Amniotic epithelial cell (primary cell): ENCODE data around the gene NOPCHAP1.
"Not testable (repeated sequence)": the region's sequence is repeated elsewhere in the genome, so short reads cannot be mapped to it uniquely, and the experiment has no call there.

Source experiments
- DNase-seq: peaks from one replicate; pipeline ENCODE4 v3.0.0-alpha.2; 2010; ENCODE audit warnings: low read depth

The NOPCHAP1 gene, protein sequence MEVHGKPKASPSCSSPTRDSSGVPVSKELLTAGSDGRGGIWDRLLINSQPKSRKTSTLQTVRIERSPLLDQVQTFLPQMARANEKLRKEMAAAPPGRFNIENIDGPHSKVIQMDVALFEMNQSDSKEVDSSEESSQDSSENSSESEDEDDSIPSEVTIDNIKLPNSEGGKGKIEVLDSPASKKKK

DNA sequence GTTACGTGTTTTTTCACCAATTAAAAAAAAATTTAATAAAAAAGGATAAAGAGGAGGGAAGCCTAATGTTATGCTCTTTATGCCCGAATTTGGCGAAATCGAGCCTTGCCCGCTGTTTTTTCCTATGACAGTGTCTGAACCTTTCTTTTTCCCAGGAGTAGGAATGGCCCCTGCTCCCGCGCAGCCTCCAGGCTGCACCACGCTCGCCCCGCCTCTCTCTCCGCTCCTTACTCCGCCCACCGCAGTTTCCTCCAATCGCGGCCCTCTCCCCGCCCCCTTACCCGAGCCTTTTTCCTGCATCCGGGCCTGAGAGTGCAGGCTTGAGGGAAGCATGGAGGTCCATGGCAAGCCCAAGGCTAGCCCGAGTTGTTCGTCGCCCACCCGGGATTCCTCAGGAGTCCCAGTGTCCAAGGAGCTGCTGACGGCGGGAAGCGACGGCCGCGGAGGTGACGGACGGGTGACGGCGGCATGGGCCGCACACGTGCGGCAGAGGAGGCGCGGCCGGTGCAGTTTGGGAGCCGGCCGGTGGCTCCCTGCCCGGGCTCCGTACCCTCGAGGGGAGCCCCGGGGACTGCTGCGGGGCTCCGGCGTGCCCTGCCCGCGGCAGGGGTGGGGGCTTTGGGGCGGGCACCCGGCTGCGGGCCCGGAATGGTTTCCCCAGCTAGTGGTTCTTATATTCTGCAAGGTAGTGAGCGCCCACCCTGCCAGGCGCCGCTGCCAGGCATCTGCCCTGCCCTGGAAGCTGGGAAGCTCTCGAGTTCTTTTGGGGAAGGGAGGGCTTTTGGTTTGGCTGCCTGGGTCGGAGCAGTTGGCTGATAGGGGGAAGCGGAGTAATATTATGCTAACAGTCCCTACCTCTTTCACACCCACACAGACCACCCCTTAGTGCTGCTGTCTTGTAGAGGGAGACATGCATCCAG, at the start of gene NOPCHAP1:
TSS of gene NOPCHAP1 (plus strand) at position 295 of the 920 bp plus-strand sequence. CDS start at position 332, 37 bp downstream.
- DNase-seq = peak; percentile 71

DNA sequence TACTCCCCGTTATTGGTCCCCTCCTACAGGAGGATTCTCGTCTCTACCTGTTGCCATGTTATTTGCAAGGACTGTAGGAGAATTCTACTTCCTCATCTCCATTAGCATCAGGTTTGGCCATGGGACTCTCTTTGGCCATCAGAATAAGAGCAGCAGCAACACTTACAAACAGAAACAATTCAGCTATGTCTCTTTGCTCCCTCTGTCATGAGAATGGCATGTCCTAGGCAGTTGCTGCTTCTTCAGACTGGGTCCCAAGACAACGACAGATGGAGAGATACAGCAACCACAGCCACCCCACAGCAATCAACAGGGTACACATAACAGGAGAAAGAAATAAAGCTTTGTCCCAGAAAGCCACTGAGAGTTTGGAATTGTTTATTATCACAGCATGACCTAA, 47.7 kb upstream of the NOPCHAP1 start:
- DNase-seq = no peak

DNA sequence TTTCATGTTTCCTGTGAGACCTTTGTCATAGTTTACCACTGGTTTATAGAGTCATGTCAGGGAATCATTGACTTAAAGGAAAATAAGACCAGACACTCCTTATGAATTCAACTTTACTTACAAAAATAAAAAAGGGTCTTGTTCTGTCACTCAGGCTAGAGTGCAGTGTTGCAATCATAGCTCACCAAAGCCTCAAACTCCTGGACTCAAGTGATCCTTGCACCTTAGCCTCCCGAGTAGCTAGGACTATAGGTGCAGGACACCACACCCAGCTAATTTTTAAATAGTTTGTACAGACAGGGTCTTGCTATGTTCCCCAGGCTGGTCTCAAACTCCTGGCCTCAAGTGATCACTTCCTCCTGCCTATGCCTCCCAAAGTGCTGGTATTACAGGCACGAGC, 47.0 kb upstream of the NOPCHAP1 start:
- no peak for DNase-seq

DNA sequence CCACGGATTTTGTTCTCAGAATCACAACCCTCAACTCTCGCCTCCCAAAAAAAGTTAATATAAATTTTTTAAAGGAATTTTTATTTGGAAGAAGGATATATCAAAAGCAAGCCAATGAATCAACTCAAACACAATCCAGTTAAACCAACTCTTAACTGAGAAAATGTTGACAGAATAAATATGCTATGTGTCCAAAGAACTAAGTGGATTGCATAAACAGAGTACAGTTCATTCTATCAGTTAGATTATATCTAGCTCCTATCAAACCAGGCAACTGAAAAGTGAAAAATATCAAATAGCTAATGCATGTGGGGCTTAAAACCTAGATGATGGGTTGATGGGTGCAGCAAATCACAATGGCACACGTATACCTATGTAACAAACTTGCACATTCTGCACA, 44.7 kb upstream of the NOPCHAP1 start:
- no peak for DNase-seq

DNA sequence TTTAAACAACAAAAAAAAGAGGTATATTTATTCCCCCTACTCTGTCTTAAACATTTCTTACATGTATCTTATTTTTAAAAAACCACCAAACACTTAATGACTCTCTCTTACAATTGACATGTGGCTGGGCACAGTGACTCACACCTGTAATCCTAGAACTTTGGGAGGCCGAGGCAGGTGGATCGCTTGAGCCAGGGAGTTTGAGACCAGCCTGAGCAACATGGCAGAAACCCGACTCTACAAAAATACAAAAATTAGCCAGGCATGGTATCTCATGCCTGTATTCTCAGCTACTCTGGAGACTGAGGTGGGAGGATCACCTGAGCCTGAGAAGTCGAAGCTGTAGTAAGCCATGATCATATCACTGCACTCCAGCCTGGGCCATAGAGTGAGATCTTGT, 44.0 kb upstream of the NOPCHAP1 start:
- DNase-seq = no peak

DNA sequence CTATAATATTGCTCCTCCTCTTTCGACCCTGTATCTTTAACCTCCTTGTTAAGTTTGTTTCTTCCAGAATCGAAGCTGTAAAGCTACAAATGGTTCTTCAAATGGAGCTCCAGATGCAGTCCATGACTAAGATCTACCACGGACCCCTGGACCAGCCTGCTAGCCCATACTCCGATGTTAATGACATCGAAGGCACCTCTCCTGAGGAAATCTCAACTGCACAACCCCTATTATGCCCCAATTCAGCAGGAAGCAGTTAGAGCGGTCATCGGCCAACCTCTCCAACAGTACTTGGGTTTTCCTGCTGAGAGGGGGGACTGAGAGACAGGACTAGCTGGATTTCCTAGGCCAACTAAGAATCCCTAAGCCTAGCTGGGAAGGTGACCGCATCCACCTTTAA, 42.7 kb upstream of the NOPCHAP1 start:
- DNase-seq = not testable (repeated sequence)

DNA sequence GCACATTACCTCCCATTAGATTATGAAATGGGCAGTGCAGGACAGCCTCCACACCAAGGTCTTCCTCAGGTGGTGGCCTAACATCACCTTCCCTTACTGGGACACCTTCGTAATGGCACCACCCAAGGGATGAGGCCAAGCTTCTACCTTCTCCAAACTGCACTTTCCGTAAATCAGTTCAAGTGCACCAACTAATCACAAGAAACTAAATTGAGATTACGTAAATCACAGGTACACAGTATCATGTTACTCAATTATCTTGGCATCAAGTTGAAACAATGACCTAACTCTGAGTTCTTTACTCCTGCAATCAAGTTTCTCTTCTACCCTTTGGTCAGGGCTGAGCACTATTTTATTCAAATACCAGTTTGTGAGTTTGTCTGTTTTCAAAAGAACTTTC, 41.9 kb upstream of the NOPCHAP1 start:
- no peak for DNase-seq

DNA sequence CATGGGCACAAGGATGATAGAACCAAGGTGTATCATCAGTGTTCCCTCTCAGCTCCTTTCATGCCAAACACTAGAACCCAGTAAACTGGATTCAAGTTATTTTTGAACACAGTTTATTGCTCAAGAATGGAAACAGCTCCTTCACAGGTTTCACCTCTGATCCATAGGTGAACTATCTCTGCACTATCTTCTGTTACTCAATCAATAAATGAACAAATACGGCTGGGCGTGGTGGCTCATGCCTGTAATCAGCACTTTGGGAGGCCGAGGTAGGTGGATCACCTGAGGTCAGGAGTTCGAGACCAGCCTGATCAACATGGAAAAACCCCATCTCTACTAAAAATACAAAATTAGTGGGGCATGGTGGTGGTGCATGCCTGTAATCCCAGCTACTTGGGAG, 37.4 kb upstream of the NOPCHAP1 start:
- not testable (repeated sequence) for DNase-seq

DNA sequence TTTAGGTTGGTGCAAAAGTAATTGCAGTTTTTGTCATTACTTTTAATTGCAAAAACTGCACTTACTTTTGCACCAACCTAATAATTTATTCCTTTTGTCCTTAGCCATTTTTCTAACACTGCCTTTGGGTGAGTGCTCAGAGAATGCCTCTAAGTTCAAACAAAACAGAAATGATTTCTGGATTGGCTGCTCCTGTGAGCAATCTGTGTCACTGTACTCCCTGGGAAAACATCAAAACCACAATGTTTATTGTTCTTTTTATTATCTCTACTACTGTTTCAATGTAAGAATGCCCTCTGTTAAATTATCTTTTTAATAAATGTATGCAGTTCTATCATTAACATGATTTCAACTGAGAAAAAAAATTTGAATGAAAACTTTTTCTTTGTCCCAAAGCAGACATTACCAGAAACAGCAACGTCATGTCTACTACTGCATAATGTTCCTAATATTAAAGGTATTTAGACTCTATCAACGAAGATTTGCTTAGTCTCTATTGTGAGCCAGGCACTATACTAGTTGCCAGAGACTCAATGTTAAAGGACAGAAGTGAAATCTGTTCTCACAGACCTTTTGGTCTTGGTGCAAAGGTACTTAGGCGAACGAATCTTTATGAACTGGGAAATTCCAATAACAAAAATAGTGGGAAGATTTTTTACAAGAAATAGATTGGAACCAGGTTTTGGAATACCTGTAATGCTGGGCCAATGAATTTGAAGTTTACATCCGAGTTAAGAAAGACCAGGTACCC, 34.2 kb upstream of the NOPCHAP1 start:
- DNase-seq = peak; percentile 54

DNA sequence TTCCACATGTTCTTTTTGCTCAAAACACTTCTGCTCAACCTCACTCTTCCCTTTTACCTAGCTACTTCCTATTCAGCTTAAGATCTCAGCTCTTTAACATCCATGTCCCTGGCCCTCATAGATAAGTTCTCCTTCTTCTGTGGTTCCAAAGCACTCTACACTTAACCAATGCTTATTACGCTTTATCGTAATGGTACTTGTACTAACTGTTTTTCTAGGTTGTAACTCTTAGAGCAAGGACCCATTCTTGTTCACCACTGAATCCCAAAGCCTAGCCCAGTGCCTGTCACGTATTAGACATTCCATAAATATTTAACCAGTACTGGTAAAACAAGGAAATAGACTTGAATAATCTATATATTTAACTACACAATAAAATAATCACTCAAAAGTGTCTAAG, 33.3 kb upstream of the NOPCHAP1 start:
- DNase-seq = no peak

DNA sequence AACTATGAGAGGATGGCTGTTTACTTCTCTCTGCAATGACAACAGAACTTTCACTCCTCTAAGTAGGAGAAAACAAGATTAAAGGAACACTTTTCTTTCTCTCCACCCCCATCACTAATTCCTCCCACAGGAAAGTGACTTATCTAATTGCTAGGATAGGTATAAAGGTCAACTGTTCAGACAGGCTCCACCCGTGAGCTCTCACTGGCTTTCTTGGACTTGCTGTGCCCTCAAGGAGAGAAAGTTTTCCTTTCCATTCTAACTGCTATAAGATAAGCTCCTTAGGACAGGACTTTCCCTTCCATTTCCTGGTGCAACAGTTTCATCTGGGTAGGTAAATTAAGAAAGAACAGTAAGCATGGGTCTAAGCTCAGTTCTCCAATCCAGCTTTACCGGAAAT, 32.8 kb upstream of the NOPCHAP1 start:
- no peak for DNase-seq

DNA sequence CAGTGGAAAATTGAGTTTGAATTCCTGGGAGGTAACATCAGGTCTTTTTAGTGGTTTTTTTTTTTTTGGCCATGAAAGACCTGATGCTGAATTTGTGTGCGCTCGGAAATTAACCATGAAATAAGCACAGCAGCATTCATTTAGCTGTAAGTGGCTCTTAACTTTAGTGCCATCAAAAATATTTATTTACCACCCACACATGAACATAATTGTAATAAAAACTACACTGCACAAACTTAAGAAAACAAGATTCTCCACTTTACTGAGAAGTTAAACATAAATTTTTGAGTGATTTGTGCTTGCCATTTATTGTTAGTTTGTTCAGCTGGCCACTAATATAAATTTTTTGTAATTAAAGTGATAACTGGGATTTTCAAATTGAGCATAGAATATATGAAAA, 30.4 kb upstream of the NOPCHAP1 start:
- DNase-seq = no peak

DNA sequence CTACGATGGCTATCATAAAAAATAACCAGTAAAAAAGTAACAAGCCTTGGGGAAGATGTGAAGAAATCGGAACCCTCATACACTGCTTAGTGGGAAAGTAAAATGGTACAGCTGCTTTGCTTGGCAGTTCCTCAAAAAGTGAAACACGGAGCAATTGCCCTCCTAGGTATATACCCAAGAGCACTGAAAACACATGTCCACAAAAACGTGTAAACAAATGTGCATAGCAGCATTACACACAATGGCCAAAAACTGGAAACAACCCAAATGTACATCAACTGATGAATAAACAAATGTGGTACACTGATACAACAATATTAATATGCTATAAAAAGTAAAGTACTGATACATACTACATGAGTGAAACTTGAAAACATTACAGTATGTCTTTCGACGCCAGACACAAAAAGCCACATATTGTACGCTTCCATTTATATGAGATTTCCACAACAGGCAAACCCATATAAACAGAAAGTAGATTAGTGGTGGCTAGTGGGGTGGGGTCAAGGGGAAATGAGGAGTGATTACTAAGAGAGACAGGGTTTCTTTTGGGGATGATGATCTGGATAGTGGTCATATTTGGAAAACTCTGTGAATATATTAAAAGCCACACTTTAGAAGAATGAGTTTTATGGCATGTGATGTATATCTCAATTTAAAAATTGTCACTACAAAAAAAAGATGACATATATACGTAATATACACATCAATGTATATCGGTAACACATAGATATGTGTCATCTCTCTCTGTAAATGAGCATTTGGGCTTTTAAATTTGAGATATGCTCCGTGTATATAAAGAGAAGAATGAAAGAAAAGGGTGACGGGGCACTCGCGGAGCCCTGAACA, 29.0 kb upstream of the NOPCHAP1 start:
- no peak for DNase-seq

DNA sequence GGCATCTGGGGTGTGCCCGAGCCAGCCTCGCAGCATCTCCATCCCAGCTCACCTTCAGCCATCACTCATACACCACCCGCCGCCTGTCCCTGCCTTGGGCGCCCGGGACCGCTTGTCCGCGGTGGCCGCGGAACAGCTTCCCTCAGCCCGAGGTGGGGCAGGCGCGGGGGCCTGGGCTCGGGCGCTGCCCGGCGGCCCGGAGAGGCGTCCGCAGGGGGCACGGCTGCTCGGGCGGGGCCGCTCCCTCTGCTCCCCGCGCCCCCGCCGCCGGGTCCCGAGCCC, 28.5 kb upstream of the NOPCHAP1 start:
- DNase-seq = no peak

DNA sequence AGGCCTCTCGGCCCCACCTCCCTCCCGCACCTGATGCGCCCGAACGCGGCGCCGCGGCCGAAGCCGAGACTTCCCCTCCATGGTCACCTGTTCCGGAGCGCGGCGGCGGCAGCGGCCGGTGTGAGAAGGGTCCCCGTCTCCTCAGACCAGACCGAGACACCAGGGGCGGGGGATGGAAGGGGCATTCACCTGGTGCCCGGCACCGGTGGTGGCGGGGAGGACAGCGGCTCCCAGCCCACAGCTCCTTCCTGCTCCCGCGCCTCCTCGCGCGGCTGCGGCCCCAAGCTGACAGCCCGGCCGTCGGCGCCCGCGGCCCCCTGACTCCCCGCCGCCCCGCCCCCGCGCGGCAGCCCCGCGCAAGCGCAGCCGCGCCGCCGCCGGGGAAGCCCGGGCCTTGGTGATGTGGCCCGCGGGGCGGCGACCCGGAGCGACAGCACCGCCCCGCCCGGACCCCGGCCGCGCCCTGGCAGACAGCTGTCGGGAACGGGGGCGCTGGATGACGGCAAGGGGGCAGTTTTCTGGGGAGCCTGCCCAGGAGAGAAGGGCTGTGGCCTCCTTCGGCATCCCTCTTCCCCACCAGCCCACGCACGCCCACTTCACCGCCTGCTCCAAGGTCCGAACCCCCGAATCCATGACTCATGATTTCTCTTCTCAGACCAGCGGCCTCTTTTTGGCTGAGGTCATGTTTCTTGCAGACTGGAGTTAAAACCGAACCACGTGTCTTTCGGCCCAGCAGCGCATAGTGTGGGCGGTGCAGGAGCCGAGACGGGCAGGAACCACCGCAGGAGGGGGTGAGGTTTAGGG, 27.9 kb upstream of the NOPCHAP1 start, which contains the start of gene SLC41A2:
TSS of gene SLC41A2 (minus strand) at position 290 of the 804 bp plus-strand sequence. CDS start 29,763 bp downstream, outside the sequence.
- DNase-seq = peak; percentile 94

DNA sequence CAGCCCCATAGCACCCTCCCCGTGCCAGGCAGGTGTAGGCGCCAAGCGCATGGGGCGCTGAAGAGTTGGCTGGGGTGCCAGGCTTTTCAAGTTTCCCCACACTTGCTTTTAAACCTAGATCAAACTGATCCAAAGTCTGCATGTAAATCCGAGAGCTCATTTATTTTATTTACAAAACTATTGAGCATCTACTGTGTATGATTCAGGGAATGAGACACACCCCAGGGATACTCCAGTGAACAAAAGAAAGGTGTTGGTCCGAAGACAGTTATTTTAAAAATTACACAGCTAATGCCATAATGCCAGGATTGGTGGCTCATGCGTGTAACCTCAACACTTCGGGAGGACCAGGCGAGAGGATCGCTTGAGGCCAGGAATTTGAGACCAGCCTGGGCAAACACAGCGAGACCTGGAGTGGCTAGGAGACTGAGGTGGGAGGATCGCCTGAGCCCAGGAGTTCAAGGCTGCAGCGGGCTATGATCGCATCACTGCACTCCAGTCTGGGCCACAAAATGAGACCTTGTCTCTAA, 27.2 kb upstream of the NOPCHAP1 start:
- DNase-seq = no peak

DNA sequence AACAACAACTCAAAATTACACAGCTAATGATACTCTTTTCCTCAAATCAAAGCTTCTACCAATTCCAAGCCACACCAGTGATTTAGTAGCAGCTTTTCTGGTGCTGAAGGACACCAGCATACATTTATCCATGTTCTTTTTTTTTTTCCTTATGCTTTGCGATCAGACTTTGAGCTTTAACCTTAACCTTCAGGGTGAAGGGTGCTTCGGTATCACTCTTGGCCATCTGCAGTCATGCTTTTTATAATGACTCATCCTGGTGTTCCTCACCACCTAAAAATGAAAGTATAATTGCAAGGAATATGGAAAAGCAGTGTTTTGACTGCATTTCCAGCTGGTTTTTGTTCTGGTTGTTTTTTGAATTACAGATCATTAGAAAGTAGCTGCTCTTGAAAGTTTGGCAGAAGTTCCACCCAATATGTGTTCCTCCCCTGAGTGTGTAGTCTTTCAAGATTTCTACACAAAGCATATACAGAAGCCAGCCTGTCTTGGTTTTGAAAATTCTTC, 26.7 kb upstream of the NOPCHAP1 start:
- peak; percentile 53 for DNase-seq

DNA sequence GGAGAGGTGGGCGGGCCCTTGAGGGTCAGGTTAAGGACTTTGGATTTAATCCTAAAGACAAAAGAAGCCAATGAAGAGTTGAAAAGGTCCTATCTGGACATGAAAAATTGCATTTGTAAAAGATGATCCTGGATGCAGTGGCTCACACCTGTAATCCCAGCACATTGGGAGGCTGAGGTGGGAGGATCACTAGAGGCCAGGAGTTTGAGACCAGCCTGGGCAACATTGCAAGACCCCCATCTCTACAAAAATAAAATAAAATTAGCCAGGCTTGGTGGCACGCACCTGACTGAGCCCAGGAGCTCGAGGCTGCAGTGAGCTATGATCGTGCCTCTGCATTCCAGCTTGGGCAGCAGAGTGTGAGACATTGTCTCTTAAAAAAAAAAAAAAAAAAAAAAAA, 25.7 kb upstream of the NOPCHAP1 start:
- no peak for DNase-seq

DNA sequence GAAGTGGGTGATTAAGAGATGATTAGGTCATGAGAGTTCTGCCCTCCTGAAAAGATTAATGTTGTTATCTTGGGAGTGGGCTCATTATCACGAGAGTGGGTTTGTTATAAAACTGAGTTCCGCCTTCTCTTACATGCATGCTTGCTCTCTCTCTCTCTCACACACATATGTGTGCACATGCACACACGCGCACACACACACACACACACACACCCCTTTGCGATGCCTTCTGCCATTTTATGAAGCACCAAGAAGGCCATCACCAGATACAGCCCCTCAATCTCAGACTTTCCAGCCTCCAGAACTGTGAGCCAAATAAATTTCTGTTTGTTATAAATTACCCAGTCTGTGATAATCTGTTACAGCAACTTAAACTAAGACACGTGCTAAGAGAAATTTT, 22.4 kb upstream of the NOPCHAP1 start:
- no peak for DNase-seq

DNA sequence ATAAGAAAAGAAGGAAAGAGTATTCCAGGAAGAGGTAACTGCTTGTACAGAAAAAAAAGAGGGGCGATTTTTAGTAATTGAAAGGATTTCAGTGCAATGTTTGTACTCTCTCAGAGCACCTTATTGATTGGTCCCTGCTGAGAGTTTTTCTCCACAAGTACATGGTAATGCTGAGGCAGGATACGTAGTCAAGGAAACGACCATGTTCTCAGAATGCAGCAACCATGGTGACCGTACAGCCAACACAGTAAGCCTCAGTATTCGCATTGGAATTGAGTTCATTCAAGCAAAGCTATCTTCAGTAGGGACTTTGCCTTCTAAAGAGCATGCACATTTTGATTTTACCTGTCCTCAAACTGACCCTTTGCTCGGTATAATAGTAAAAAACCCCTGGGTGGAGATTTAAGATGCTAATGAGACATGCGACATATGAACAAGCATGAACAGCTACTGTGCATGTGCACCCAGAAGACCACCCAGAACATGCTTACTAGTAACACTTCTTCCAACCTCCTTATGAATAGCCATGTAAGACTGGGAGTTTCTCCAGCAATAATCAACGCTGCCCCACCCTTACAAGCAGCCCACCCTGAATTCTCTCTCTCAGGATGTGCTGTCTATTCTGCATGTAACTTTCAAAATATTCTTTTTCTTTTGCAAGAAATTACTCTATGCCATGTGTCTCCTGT, 21.8 kb upstream of the NOPCHAP1 start:
- no peak for DNase-seq
